ENCODE measurements around the gene ACSL4. TPM values are rescaled to one million over a fixed set of nuclear protein-coding genes. Genes with fewer than 3 reads are reported as not detected.

The ACSL4 gene
- total and polyA plus RNA-seq, 9 of the 15 experiments (the other 6 are each of a cell fraction or from before 2014, with no cell fraction given), result 9.8 to 35.1 (median 25.5) TPM

DNA sequence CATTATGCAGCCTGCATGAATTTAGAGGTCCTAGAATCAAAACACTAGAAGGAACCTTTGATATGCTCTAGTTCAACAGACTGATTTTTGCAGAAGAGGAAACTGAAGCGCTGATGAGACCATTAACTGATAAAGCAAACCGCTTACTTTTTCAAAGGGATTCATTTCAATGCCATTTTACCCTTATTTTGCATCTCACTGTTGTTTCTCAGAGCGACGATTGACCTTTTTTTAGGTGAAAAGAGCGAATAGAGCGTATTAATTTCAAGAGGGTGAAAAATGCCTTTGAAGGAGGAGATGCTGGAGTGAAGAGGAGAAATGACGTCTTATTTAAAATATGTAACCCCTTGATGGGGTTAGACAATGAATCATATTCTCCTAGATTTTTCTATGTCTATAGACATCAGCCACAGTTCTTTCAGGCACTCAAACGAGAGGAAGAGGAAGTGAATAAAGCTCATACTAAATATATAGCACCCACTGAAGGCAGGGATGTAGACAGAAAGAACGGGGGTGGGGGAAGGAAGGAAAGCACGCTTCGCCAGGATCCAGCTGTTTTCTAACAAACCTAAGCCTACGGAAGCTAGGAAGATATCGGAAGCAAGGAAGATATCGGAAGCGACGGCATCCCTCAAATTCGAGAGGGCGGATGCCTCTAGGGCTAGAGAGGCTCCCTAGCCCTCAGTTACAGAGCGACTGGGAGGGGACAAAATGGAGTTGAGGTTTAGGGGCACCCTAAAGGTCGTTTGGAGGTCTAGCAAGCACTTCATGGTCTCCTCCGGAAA is 848 bp downstream of the ACSL4 start (continued):
- TF ChIP-seq SAFB2 (IDR thresholded peaks at IDR 0.05; ENCODE audit: borderline replicate concordance, low read depth, low read length, severe bottlenecking) (no peak), CLOCK (CRISPR knock-in tag; IDR thresholded peaks at IDR 0.05; ENCODE audit: borderline replicate concordance) (no peak), ATF2 (CRISPR knock-in tag; IDR thresholded peaks at IDR 0.05) (no peak), SIRT6 (IDR thresholded peaks at IDR 0.05; ENCODE audit: low read depth, low read length) (no peak), SPI1 (IDR thresholded peaks at IDR 0.05; ENCODE audit: borderline replicate concordance, low read depth, low read length) (peak; percentile 77), ZBTB12 (CRISPR knock-in tag; IDR thresholded peaks at IDR 0.05) (no peak), RBM39 (optimal IDR thresholded peaks at IDR 0.05; ENCODE audit: low read depth, low read length) (no peak), ZNF184 (CRISPR knock-in tag; IDR thresholded peaks at IDR 0.05) (no peak), TCF7L2 (IDR thresholded peaks at IDR 0.05; ENCODE audit: low read depth, low read length) (no peak), PPARD (CRISPR knock-in tag; IDR thresholded peaks at IDR 0.05) (no peak), EGR1 (conservative IDR thresholded peaks at IDR 0.05) (0 out of 2 replicates have a peak, but pooled peaks have one; percentile 7), ESRRA (IDR thresholded peaks at IDR 0.05; ENCODE audit: borderline replicate concordance, low read depth) (peak; percentile 36)
- TF ChIP-seq, protein P1, sequence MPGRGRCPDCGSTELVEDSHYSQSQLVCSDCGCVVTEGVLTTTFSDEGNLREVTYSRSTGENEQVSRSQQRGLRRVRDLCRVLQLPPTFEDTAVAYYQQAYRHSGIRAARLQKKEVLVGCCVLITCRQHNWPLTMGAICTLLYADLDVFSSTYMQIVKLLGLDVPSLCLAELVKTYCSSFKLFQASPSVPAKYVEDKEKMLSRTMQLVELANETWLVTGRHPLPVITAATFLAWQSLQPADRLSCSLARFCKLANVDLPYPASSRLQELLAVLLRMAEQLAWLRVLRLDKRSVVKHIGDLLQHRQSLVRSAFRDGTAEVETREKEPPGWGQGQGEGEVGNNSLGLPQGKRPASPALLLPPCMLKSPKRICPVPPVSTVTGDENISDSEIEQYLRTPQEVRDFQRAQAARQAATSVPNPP (IDR thresholded peaks at IDR 0.05; ENCODE audit: borderline replicate concordance, insufficient read depth, insufficient read length), result no peak
- TF ChIP-seq, protein P2, sequence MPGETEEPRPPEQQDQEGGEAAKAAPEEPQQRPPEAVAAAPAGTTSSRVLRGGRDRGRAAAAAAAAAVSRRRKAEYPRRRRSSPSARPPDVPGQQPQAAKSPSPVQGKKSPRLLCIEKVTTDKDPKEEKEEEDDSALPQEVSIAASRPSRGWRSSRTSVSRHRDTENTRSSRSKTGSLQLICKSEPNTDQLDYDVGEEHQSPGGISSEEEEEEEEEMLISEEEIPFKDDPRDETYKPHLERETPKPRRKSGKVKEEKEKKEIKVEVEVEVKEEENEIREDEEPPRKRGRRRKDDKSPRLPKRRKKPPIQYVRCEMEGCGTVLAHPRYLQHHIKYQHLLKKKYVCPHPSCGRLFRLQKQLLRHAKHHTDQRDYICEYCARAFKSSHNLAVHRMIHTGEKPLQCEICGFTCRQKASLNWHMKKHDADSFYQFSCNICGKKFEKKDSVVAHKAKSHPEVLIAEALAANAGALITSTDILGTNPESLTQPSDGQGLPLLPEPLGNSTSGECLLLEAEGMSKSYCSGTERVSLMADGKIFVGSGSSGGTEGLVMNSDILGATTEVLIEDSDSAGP (CRISPR knock-in tag; IDR thresholded peaks at IDR 0.05), result 0 out of 2 replicates have a peak, but pooled peaks have one; percentile 36
